Central memory CD8-positive, alpha-beta T cell (primary cell): ENCODE measurements around the gene EXOC6B.

Experiments
- ATAC-seq: fragments of 150-1000 bp; cut with Tn5 transposase; replicated peaks from 2 replicates; pipeline ENCODE4 v1.10.0; 2022; ENCODE audit warnings: mild to moderate bottlenecking, moderate FRiP score, moderate number of reproducible peaks; ENCODE audit not compliant: poor library complexity, severe bottlenecking; ENCODE audit errors: extremely low read depth
- DNase-seq, 2 donors: peaks; one replicate each; pipeline ENCODE4 v3.0.0; 2021; ENCODE audit warnings: low spot score in 2 of 2
- H3K27ac Mint-ChIP-seq: one replicate; pipeline ENCODE4 v1.8.0; 2022; ENCODE audit warnings: low read depth, mild to moderate bottlenecking, moderate library complexity, mixed read lengths
- H3K27me3 Mint-ChIP-seq: one replicate; pipeline ENCODE4 v1.8.0; 2022; ENCODE audit warnings: mixed read lengths
- H3K36me3 Mint-ChIP-seq: one replicate; pipeline ENCODE4 v1.8.0; 2022; ENCODE audit warnings: mild to moderate bottlenecking, moderate library complexity, mixed read lengths; ENCODE audit not compliant: insufficient read depth
- H3K4me1 Mint-ChIP-seq: one replicate; pipeline ENCODE4 v1.8.0; 2022; ENCODE audit warnings: mixed read lengths
- H3K4me3 Mint-ChIP-seq: one replicate; pipeline ENCODE4 v1.8.0; 2022; ENCODE audit warnings: mild to moderate bottlenecking, moderate library complexity, mixed read lengths
- H3K9me3 Mint-ChIP-seq: one replicate; pipeline ENCODE4 v1.8.0; 2022; ENCODE audit warnings: mixed read lengths

The EXOC6B gene

GRCh38 chr2:72214429-72215143, 611.2 kb downstream of the EXOC6B start:
- no peak for ATAC-seq
- Mint-ChIP-seq H3K4me1 (no peaks in the 10 kb centered on the region), H3K9me3 (no peaks in the 10 kb centered on the region), H3K36me3 (no peaks in the 10 kb centered on the region), H3K27ac (no peak overlapping the region), H3K4me3 (no peak overlapping the region), H3K27me3 (no peaks in the 10 kb centered on the region)
- DNase-seq, result no peak

GRCh38 chr2:72212486-72212855, 613.4 kb downstream of the EXOC6B start:
- DNase-seq, result no peak
- Mint-ChIP-seq H3K27me3 (no peaks in the 10 kb centered on the region), H3K36me3 (no peaks in the 10 kb centered on the region), H3K27ac (no peak overlapping the region), H3K9me3 (no peaks in the 10 kb centered on the region), H3K4me3 (no peak overlapping the region), H3K4me1 (no peaks in the 10 kb centered on the region)
- no peak for ATAC-seq

DNA sequence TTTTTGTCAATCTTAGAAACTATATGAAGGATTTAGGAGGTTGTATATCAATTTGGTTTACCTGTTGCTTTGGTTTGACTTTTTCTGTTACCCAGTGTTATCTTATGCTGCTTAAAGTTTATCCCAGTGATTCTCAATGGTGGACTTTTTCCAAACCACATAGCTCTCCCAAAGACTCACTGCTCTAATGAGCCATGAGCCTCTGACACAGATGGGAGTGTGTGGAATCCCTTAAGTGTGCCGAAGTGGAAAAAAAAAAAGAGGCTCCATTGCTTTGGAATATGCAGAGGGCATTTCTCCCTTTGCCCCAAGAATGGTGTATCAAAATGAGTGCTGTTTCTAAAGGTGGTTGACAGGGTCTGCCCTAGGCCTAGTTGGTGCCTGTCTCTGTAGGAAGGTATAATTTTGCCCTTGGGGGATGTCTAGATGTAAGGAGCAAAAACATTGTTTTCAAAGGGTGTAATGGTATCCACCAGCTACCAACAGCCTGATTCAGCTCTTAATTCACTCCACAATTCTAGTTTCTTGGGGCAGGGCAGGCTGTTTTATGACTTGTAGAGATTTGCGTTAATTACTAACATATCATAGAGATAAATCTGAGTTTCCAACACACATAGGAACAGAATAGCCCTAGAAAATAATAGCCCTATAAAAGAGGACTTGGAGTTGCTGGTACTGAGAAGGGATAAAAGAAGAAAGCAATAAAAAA, 613.9 kb downstream of the EXOC6B start:
- Mint-ChIP-seq H3K27ac (no peak overlapping the region), H3K4me3 (no peak overlapping the region), H3K36me3 (no peaks in the 10 kb centered on the region), H3K27me3 (no peaks in the 10 kb centered on the region), H3K4me1 (no peaks in the 10 kb centered on the region), H3K9me3 (no peaks in the 10 kb centered on the region)
- ATAC-seq (no peak), DNase-seq (no peak)

DNA sequence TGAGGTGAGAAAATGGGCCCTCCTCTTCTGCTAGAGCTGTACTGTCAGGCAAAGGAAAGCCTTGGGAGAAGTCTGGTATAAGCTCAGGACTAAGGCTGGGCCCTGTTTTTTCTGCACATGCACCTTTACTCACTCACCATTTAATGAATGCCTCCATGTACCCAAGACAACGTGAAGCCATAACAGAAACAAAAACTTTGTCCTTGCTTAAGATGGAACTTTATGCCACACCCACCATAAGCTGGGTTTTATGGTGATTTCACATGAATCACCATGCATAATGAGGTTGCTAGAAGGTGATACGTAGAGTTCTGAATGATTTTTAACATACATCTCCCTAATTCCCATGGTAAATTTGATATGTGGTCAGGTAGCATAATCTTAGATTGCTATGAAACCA, 614.5 kb downstream of the EXOC6B start:
- no peaks in the 10 kb centered on the region for H3K27me3 Mint-ChIP-seq
- no peaks in the 10 kb centered on the region for H3K9me3 Mint-ChIP-seq
- no peak overlapping the region for H3K27ac Mint-ChIP-seq
- H3K4me3 Mint-ChIP-seq, result no peak overlapping the region
- no peaks in the 10 kb centered on the region for H3K36me3 Mint-ChIP-seq
- no peak for ATAC-seq
- no peak for DNase-seq
- H3K4me1 Mint-ChIP-seq, result no peaks in the 10 kb centered on the region

GRCh38 chr2:72210470-72210869, 615.4 kb downstream of the EXOC6B start:
- DNase-seq, result no peak
- Mint-ChIP-seq H3K27ac (no peak overlapping the region), H3K27me3 (no peaks in the 10 kb centered on the region), H3K9me3 (no peaks in the 10 kb centered on the region), H3K4me1 (no peaks in the 10 kb centered on the region), H3K4me3 (no peak overlapping the region), H3K36me3 (no peaks in the 10 kb centered on the region)
- no peak for ATAC-seq

GRCh38 chr2:72208225-72208624, 617.6 kb downstream of the EXOC6B start:
- DNase-seq, result no peak
- H3K4me1 Mint-ChIP-seq, result no peaks in the 10 kb centered on the region
- H3K4me3 Mint-ChIP-seq, result no peak overlapping the region
- H3K27me3 Mint-ChIP-seq, result no peaks in the 10 kb centered on the region
- ATAC-seq, result no peak
- no peaks in the 10 kb centered on the region for H3K9me3 Mint-ChIP-seq
- H3K36me3 Mint-ChIP-seq, result no peaks in the 10 kb centered on the region
- no peak overlapping the region for H3K27ac Mint-ChIP-seq

- Mint-ChIP-seq H3K9me3 (no peaks in the 10 kb centered on the region), H3K27ac (no peak overlapping the region), H3K4me1 (no peaks in the 10 kb centered on the region), H3K27me3 (no peaks in the 10 kb centered on the region), H3K36me3 (no peaks in the 10 kb centered on the region), H3K4me3 (no peak overlapping the region)
- no peak for ATAC-seq
- DNase-seq, result no peak
Measured at GRCh38 chr2:72207334-72207733, 618.5 kb downstream of the EXOC6B start.

- no peak for DNase-seq
- Mint-ChIP-seq H3K4me3 (no peak overlapping the region), H3K4me1 (no peaks in the 10 kb centered on the region), H3K9me3 (no peaks in the 10 kb centered on the region), H3K27me3 (no peaks in the 10 kb centered on the region), H3K27ac (no peak overlapping the region), H3K36me3 (no peaks in the 10 kb centered on the region)
- ATAC-seq, result no peak
Measured at GRCh38 chr2:72205504-72205881, 620.3 kb downstream of the EXOC6B start.

DNA sequence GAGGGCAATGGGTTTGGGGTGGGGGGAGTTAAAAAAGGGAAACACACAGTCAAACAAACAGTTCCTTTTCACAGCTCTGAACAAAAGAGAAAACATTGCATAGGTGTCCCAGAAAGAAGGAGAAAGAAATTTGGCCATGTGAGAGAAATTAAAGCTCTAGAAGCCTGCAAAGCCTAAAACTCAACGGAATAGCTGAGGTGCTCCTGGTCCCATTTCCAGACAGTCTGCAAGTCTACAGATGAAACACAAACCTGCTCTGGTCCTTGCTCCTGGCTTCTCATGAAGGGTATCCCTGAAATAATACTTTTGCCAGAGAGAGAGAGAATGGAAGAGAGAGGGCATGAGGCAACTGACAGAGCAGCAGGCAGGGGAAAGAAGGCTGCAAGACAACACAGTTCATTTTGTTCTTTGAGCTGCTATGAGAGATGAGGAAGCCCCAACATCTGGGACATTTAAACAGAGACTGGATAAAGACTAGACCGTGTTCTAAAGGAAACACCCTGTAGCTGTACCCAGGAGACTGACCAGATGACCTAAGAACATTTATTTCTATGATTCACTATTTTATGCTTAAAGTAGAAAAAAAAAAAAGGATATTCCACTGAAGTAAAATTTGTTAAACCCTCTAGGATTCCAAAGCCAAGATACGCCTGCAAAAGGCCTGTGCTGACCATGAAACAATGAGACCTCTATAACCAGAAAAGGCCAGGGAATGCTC, 620.9 kb downstream of the EXOC6B start:
- Mint-ChIP-seq H3K27ac (no peak overlapping the region), H3K4me1 (no peaks in the 10 kb centered on the region), H3K27me3 (no peaks in the 10 kb centered on the region), H3K9me3 (no peaks in the 10 kb centered on the region), H3K36me3 (no peaks in the 10 kb centered on the region), H3K4me3 (no peak overlapping the region)
- DNase-seq, result no peak
- ATAC-seq, result no peak

DNA sequence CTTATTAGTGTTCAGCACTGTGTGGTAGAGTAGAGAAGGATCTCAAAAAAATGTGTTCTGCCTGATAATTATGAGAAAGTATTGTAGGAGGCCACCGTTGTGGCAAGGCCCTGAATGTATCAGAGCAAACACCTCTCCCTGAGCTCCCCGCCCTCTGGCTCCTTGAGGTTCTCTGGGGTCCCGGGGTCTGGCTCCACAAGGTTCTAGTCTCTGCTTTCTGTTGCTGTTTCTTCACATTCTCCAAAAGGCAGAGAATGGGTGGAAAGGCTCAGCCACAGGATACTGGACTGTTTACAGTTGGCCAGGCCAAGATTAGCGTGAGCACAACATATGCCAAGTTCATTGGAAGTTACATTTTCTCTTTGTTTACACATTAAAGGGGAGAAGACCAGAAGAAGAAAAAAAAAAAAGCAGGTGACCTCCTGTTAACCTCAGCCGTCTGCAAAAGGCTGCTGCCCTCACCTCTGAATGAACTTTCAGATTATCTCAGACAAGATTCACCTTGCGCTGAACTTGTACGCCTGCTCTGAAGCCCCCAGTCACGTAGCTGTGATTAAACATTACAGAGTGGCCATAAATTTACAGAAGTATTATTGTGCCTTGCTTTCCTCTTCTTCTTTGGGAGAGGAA, 621.6 kb downstream of the EXOC6B start:
- H3K9me3 Mint-ChIP-seq, result no peaks in the 10 kb centered on the region
- H3K36me3 Mint-ChIP-seq, result no peaks in the 10 kb centered on the region
- DNase-seq, result no peak
- no peak overlapping the region for H3K27ac Mint-ChIP-seq
- no peaks in the 10 kb centered on the region for H3K27me3 Mint-ChIP-seq
- no peak overlapping the region for H3K4me3 Mint-ChIP-seq
- no peak for ATAC-seq
- no peaks in the 10 kb centered on the region for H3K4me1 Mint-ChIP-seq

DNA sequence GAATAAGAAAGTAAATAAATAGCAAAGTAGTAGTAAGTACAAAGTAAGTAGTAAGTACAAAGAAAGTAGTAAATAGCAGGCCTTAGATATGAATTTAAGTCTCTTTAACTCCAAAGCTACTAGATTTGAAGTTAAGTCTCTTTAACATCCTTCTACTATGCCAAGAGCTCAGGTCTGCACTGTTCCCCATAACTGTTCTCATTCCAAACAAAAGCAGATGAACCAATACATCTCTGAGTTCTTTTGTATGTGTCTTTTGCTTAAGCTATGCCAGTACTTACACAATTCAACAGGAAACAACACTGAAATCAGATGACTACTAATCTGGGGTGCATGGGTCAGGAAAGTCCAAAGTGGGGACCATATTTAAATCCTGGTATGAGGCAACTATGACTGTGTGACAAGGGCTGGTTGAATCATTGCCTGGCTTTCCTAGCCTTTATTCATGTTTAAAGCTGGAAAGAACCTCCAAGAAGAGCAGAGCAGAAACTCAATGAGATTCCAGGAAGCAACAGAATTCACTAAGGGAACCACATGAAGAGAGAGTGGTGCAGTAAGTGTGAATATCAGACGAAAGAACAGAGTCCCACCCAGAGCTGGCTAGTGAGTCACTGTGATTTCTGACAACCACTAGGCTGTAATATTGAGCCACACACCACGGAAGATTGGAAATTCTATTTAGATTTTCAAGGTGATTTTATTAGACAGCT, 627.1 kb downstream of the EXOC6B start:
- Mint-ChIP-seq H3K36me3 (no peaks in the 10 kb centered on the region), H3K4me1 (no peaks in the 10 kb centered on the region), H3K9me3 (no peaks in the 10 kb centered on the region), H3K4me3 (no peak overlapping the region), H3K27ac (no peak overlapping the region), H3K27me3 (no peaks in the 10 kb centered on the region)
- ATAC-seq (no peak), DNase-seq (no peak)

DNA sequence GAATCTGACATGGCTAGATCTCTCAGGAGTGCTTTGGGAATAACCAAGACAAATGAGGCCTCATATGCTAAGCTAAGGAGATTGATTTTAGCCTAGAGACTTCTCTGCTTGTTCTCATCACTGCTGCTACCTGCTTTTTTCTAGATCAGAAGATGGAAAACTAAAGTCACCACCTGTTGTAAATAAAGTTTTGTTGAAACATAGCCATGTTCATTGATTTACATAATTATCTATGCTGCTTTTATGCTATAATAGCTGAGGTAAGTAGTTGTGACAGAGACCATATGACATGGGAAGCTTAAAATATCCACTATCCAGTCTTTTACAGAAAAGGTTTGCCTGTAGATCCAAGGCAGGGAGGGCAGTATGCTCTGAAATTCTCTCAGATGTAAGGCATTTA, 632.1 kb downstream of the EXOC6B start:
- no peaks in the 10 kb centered on the region for H3K9me3 Mint-ChIP-seq
- H3K27me3 Mint-ChIP-seq, result no peaks in the 10 kb centered on the region
- no peak overlapping the region for H3K4me3 Mint-ChIP-seq
- DNase-seq, result no peak
- ATAC-seq, result no peak
- H3K36me3 Mint-ChIP-seq, result no peaks in the 10 kb centered on the region
- H3K4me1 Mint-ChIP-seq, result no peaks in the 10 kb centered on the region
- no peak overlapping the region for H3K27ac Mint-ChIP-seq
